Mesendoderm (in vitro differentiated cells): ENCODE results near the gene TMEM203.

Experiments used
- DNase-seq: peaks from one replicate; pipeline ENCODE4 v3.0.0; 2013
- H2AK5ac ChIP-seq: 2 replicates; pipeline ENCODE4 v1.6.1; 2013; ENCODE audit warnings: low read length, inconsistent platforms
- H2BK120ac ChIP-seq: 2 replicates; pipeline ENCODE4 v1.6.1; 2013; ENCODE audit warnings: low read depth, mild to moderate bottlenecking, low read length, moderate library complexity, mixed read lengths
- H2BK15ac ChIP-seq: replicated peaks from 2 replicates; pipeline ENCODE4 v1.6.1; 2013; ENCODE audit warnings: low read depth, mild to moderate bottlenecking, moderate library complexity
- H2BK5ac ChIP-seq: 2 replicates; pipeline ENCODE4 v1.6.1; 2013; ENCODE audit warnings: low read length, inconsistent platforms
- H3K18ac ChIP-seq: 2 replicates; pipeline ENCODE4 v1.6.1; 2013; ENCODE audit warnings: mild to moderate bottlenecking, low read length, mixed read lengths
- H3K23ac ChIP-seq: one replicate; pipeline ENCODE4 v1.6.1; 2013; ENCODE audit warnings: low read length
- H3K27ac ChIP-seq: 2 replicates; pipeline ENCODE4 v1.5.1; 2013; ENCODE audit warnings: low read depth, mild to moderate bottlenecking, inconsistent platforms, low read length, moderate library complexity
- H3K27me3 ChIP-seq: 2 replicates; pipeline ENCODE4 v1.6.1; 2013; ENCODE audit warnings: low read length, control low read depth, mild to moderate bottlenecking, inconsistent platforms; ENCODE audit not compliant: insufficient read depth, poor library complexity
- H3K36me3 ChIP-seq: 2 replicates; pipeline ENCODE4 v1.6.1; 2013; ENCODE audit warnings: low read length, inconsistent platforms; ENCODE audit not compliant: control insufficient read depth, insufficient read depth
- H3K4ac ChIP-seq: one replicate; pipeline ENCODE4 v1.6.1; 2013; ENCODE audit warnings: low read depth, mild to moderate bottlenecking, low read length, moderate library complexity
- H3K4me1 ChIP-seq: 2 replicates; pipeline ENCODE4 v1.6.1; 2013; ENCODE audit warnings: low read depth, low read length, inconsistent platforms; ENCODE audit not compliant: control insufficient read depth
- H3K4me2 ChIP-seq: 2 replicates; pipeline ENCODE4 v1.6.1; 2013; ENCODE audit warnings: low read length
- H3K4me3 ChIP-seq: 2 replicates; pipeline ENCODE4 v1.5.1; 2013; ENCODE audit warnings: mild to moderate bottlenecking, low read length
- H3K56ac ChIP-seq: one replicate; pipeline ENCODE4 v1.6.1; 2013; ENCODE audit warnings: low read length
- H3K79me1 ChIP-seq: 2 replicates; pipeline ENCODE4 v1.6.1; 2013; ENCODE audit warnings: low read length, inconsistent platforms
- H3K79me2 ChIP-seq: 2 replicates; pipeline ENCODE4 v1.6.1; 2013; ENCODE audit warnings: mild to moderate bottlenecking, low read length; ENCODE audit not compliant: control insufficient read depth, insufficient read depth
- H3K9ac ChIP-seq: 2 replicates; pipeline ENCODE4 v1.6.1; 2013; ENCODE audit warnings: low read length, inconsistent platforms
- H4K5ac ChIP-seq: one replicate; pipeline ENCODE4 v1.6.1; 2013; ENCODE audit warnings: low read length
- H4K8ac ChIP-seq: one replicate; pipeline ENCODE4 v1.6.1; 2013; ENCODE audit warnings: low read depth, mild to moderate bottlenecking, control low read depth, low read length, moderate library complexity
- WGBS: extraction: QIAGEN DNeasy Blood & Tissue Kit; methylation state at CpG from one replicate; pipeline ENCODE4 v1.1.7; 2013; ENCODE audit warnings: low lambda C conversion rate, missing lambda C conversion rate; ENCODE audit not compliant: insufficient coverage; ENCODE audit errors: extremely low coverage; 5-methylcytosine and 5-hydroxymethylcytosine counted together

The TMEM203 gene

DNA sequence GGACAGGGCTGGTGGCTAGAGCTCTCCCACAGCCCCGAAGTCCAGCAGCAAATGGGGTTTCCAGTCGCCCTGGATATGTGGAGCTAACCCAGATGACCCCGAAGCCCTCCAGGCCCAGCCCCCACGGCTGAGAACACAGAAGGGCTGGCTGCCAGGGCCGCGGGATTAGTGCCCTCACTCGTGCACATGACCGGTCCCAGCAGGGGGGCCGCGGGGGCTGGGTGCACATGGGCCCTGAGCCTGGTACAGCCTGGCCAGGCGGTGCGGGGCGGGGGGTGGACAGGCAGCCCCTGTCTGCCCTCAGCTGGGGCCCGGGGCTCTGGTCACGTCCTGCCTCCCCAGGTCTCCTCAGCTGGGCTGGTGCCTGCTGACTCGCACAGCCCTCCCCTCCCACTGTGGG, 11.1 kb downstream of the TMEM203 start:
- H3K36me3 ChIP-seq = no peaks in the 10 kb centered on the region
- H3K79me2 ChIP-seq = peaks cover 6% of the 10 kb centered on the region
- H3K4me2 ChIP-seq = no peak overlapping the region
- no CpG with 5 or more reads among the region's 16 CpGs for WGBS
- H2BK15ac ChIP-seq = no peak overlapping the region
- H3K27ac ChIP-seq = no peak overlapping the region
- no peak overlapping the region for H3K56ac ChIP-seq
- peaks cover 2% of the 10 kb centered on the region for H3K4me1 ChIP-seq
- no peak overlapping the region for H3K9ac ChIP-seq
- H4K5ac ChIP-seq = no peak overlapping the region
- H2BK5ac ChIP-seq = no peak overlapping the region
- H3K79me1 ChIP-seq = peaks cover 13% of the 10 kb centered on the region
- H3K4ac ChIP-seq = no peak overlapping the region
- no peak overlapping the region for H2BK120ac ChIP-seq
- DNase-seq = no peak
- no peak overlapping the region for H3K23ac ChIP-seq
- no peaks in the 10 kb centered on the region for H3K27me3 ChIP-seq
- H4K8ac ChIP-seq = no peak overlapping the region
- H3K4me3 ChIP-seq = no peak overlapping the region
- no peak overlapping the region for H2AK5ac ChIP-seq
- no peak overlapping the region for H3K18ac ChIP-seq

DNA sequence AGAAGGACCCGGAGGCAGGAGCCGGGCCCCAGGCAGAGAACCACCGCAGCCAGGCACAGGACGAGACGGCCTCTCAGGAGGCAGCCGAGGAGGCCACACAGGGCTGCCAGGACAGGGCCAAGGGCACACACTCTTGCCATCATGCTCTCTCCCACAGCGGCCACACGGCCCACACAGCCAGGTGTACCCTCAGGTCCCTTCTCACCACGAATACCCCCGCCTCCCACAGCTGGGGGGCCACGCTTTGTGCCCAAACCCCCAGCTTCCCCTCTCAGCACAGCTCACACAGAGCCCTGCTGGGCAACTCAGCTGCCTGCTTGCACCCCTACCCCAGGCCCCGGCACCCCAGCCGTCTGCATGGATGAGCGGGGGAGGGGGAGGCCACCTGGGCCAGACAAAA, 11.7 kb downstream of the TMEM203 start:
- no CpG with 5 or more reads among the region's 14 CpGs for WGBS
- no peak overlapping the region for H4K5ac ChIP-seq

DNA sequence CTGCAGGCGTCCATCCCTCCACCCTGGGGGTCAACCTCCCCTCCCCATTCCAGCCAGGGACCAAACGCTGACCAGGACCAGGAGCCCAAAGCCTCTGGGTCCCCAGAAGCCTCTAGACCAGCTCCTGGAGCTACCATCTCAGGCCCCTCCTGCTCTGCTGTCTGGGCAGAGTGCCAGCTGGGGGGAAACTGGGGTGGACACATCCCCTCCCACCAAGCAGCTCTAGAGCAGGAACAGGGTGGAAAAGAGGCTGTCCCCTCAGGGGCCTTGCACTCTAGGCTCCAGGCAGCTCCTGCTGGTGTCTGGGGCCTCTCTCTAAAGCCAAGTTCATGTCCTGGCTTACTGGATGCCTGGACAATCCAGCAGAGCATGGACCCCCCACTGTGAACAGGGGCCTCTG, 12.6 kb downstream of the TMEM203 start:
- peaks cover 10% of the 10 kb centered on the region for H3K79me1 ChIP-seq
- no peak overlapping the region for H3K4me2 ChIP-seq
- no peaks in the 10 kb centered on the region for H3K27me3 ChIP-seq
- no peak overlapping the region for H2BK120ac ChIP-seq
- no peak overlapping the region for H2BK5ac ChIP-seq
- H4K8ac ChIP-seq = no peak overlapping the region
- no peak overlapping the region for H3K56ac ChIP-seq
- H3K4ac ChIP-seq = no peak overlapping the region
- H2BK15ac ChIP-seq = no peak overlapping the region
- peaks cover 4% of the 10 kb centered on the region for H3K79me2 ChIP-seq
- no peak overlapping the region for H3K18ac ChIP-seq
- peaks cover 3% of the 10 kb centered on the region for H3K4me1 ChIP-seq
- no peak overlapping the region for H3K9ac ChIP-seq
- no peak overlapping the region for H3K27ac ChIP-seq
- H3K23ac ChIP-seq = no peak overlapping the region
- no peak overlapping the region for H3K4me3 ChIP-seq
- no peak overlapping the region for H4K5ac ChIP-seq
- DNase-seq = no peak
- no peak overlapping the region for H2AK5ac ChIP-seq
- no CpG with 5 or more reads among the region's 2 CpGs for WGBS
- H3K36me3 ChIP-seq = no peaks in the 10 kb centered on the region

More for the DNA sequence above, 11.7 kb downstream of the TMEM203 start:
- Histone ChIP-seq H2AK5ac (no peak overlapping the region), H3K4ac (no peak overlapping the region), H4K8ac (no peak overlapping the region), H3K4me1 (peaks cover 3% of the 10 kb centered on the region), H3K79me2 (peaks cover 4% of the 10 kb centered on the region), H3K9ac (no peak overlapping the region), H3K79me1 (peaks cover 15% of the 10 kb centered on the region), H3K18ac (no peak overlapping the region), H3K27ac (no peak overlapping the region), H3K36me3 (no peaks in the 10 kb centered on the region), H3K4me3 (no peak overlapping the region), H2BK5ac (no peak overlapping the region), H2BK120ac (no peak overlapping the region), H3K23ac (no peak overlapping the region), H3K4me2 (no peak overlapping the region), H2BK15ac (no peak overlapping the region), H3K56ac (no peak overlapping the region), H3K27me3 (no peaks in the 10 kb centered on the region)
- DNase-seq = no peak

- H3K9ac ChIP-seq = no peak overlapping the region
- no peak overlapping the region for H3K4ac ChIP-seq
- H4K8ac ChIP-seq = no peak overlapping the region
- H3K79me2 ChIP-seq = peaks cover 7% of the 10 kb centered on the region
- DNase-seq = no peak
- no peak overlapping the region for H3K18ac ChIP-seq
- peaks cover 3% of the 10 kb centered on the region for H3K4me1 ChIP-seq
- WGBS = no CpG with 5 or more reads among the region's 10 CpGs
- H2BK5ac ChIP-seq = no peak overlapping the region
- no peaks in the 10 kb centered on the region for H3K36me3 ChIP-seq
- no peak overlapping the region for H2AK5ac ChIP-seq
- no peak overlapping the region for H2BK15ac ChIP-seq
- H4K5ac ChIP-seq = no peak overlapping the region
- H3K79me1 ChIP-seq = peaks cover 13% of the 10 kb centered on the region
- no peak overlapping the region for H3K4me2 ChIP-seq
- H3K27ac ChIP-seq = no peak overlapping the region
- no peak overlapping the region for H3K56ac ChIP-seq
- no peaks in the 10 kb centered on the region for H3K27me3 ChIP-seq
- H3K23ac ChIP-seq = no peak overlapping the region
- H2BK120ac ChIP-seq = no peak overlapping the region
- no peak overlapping the region for H3K4me3 ChIP-seq
Measured at GRCh38 chr9:137192448-137192780, 13.0 kb downstream of the TMEM203 start.

DNA sequence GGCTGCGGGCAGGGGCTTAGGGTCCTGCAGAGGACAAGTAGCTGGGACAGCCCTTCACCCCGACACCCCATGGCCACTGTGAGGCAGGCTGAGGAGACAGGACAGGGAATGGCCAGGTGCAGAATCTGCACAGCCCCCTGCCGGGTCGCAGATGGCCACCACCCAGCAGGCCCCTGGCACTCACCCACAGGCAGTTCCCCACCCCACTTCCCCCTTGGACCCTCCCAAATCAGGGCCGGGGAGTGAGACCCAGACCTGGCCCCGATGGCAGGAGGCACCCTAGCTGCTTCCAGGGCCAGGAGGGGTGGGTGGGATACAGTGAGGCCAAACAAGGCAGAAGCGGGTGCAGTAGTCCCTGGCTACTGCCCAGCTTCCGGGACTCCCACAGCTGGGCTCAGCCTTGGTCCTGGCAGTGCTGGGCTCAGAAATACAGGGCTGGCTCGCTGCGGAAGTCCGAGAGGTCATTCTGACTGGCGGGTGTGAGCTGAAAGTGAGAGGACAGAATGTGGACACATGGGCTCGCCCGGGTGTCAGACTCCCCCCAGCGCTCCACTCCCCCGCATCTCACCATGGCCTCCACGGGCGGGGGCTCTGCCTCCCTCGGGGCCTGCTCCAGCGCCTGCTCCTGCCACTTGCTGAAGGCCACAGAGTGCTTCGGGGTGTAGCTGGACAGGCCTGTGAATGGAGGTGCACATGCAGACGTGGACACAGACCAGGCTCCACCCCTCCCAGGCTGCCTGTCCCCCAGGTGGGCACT, 13.6 kb downstream of the TMEM203 start:
- H3K56ac ChIP-seq = no peak overlapping the region
- H3K27me3 ChIP-seq = no peaks in the 10 kb centered on the region
- H4K5ac ChIP-seq = no peak overlapping the region
- no peak overlapping the region for H3K27ac ChIP-seq
- no peak overlapping the region for H3K4ac ChIP-seq
- H3K79me2 ChIP-seq = peaks cover 12% of the 10 kb centered on the region
- WGBS = no CpG with 5 or more reads among the region's 22 CpGs
- peaks cover 18% of the 10 kb centered on the region for H3K79me1 ChIP-seq
- H3K4me3 ChIP-seq = no peak overlapping the region
- H3K36me3 ChIP-seq = no peaks in the 10 kb centered on the region
- no peak overlapping the region for H2BK120ac ChIP-seq
- no peak overlapping the region for H2AK5ac ChIP-seq
- H3K4me1 ChIP-seq = peaks cover 3% of the 10 kb centered on the region
- H3K23ac ChIP-seq = no peak overlapping the region
- H3K9ac ChIP-seq = no peak overlapping the region
- no peak overlapping the region for H3K18ac ChIP-seq
- H2BK15ac ChIP-seq = no peak overlapping the region
- no peak overlapping the region for H2BK5ac ChIP-seq
- no peak overlapping the region for H4K8ac ChIP-seq
- no peak for DNase-seq
- H3K4me2 ChIP-seq = no peak overlapping the region

GRCh38 chr9:137191245-137191644, 14.2 kb downstream of the TMEM203 start:
- H3K79me1 ChIP-seq = peaks cover 19% of the 10 kb centered on the region
- H4K5ac ChIP-seq = no peak overlapping the region
- no peak overlapping the region for H3K4me3 ChIP-seq
- no peak for DNase-seq
- no peak overlapping the region for H3K56ac ChIP-seq
- H3K23ac ChIP-seq = no peak overlapping the region
- H2BK5ac ChIP-seq = no peak overlapping the region
- H3K4me2 ChIP-seq = no peak overlapping the region
- no peak overlapping the region for H4K8ac ChIP-seq
- H3K9ac ChIP-seq = no peak overlapping the region
- H3K18ac ChIP-seq = no peak overlapping the region
- no peaks in the 10 kb centered on the region for H3K27me3 ChIP-seq
- H3K4me1 ChIP-seq = peaks cover 3% of the 10 kb centered on the region
- peaks cover 16% of the 10 kb centered on the region for H3K79me2 ChIP-seq
- no peak overlapping the region for H2BK15ac ChIP-seq
- no peak overlapping the region for H2BK120ac ChIP-seq
- no peak overlapping the region for H3K4ac ChIP-seq
- H3K36me3 ChIP-seq = no peaks in the 10 kb centered on the region
- H3K27ac ChIP-seq = no peak overlapping the region
- H2AK5ac ChIP-seq = no peak overlapping the region
- no CpG with 5 or more reads among the region's 3 CpGs for WGBS
